Glutamatergic neuron (in vitro differentiated cells): ENCODE measurements around the gene PSTPIP2. TPM values are rescaled to one million over a fixed set of nuclear protein-coding genes. Genes with fewer than 3 reads are reported as not detected.

Experiments
- DNase-seq: peaks from one replicate; pipeline ENCODE4 v3.0.0; 2022
- H3K27ac Mint-ChIP-seq: one replicate; pipeline ENCODE4 v1.8.0; 2020; ENCODE audit warnings: mild to moderate bottlenecking, mixed read lengths, inconsistent platforms; ENCODE audit not compliant: unreplicated experiment
- H3K27me3 Mint-ChIP-seq: one replicate; pipeline ENCODE4 v1.8.0; 2020; ENCODE audit warnings: mild to moderate bottlenecking, moderate library complexity, mixed read lengths, inconsistent platforms; ENCODE audit not compliant: unreplicated experiment
- H3K36me3 Mint-ChIP-seq: one replicate; pipeline ENCODE4 v1.8.0; 2020; ENCODE audit warnings: mild to moderate bottlenecking, mixed read lengths, inconsistent platforms; ENCODE audit not compliant: unreplicated experiment
- H3K4me1 Mint-ChIP-seq: one replicate; pipeline ENCODE4 v1.8.0; 2020; ENCODE audit warnings: mild to moderate bottlenecking, low read depth, mixed read lengths, inconsistent platforms; ENCODE audit not compliant: unreplicated experiment
- H3K4me3 Mint-ChIP-seq: one replicate; pipeline ENCODE4 v1.8.0; 2020; ENCODE audit warnings: mild to moderate bottlenecking, mixed read lengths, inconsistent platforms; ENCODE audit not compliant: unreplicated experiment
- H3K9me3 Mint-ChIP-seq: one replicate; pipeline ENCODE4 v1.8.0; 2020; ENCODE audit warnings: mild to moderate bottlenecking, moderate library complexity, mixed read lengths, inconsistent platforms; ENCODE audit not compliant: unreplicated experiment
- CTCF ChIP-seq: fragments of 200-600 bp; sonication (generic); IDR thresholded peaks from one replicate; pipeline ENCODE4 v1.5.0; 2021; ENCODE audit not compliant: partially characterized antibody, unreplicated experiment
- total RNA-seq: library from RNA; stranded (reverse); fragmentation: NEBNext Ultra II Directional; extraction: Animal tissue kit (Norgen Biotek cat#: 25700); gene quantifications from one replicate; pipeline ENCODE4 v1.2.1, GENCODE V29; 2021; ENCODE audit not compliant: unreplicated experiment

The PSTPIP2 gene
- total RNA-seq, 1 donor from 2014 or later = 0.20 TPM

GRCh38 chr18:46104128-46104911 is 32.3 kb upstream of the PSTPIP2 start, which contains the start of gene HAUS1:
Gene HAUS1 (plus strand): TSS chr18:46104385. CDS start chr18:46104412, 27 bp downstream.
- Mint-ChIP-seq H3K36me3 (no peaks in the 10 kb centered on the region), H3K4me1 (peaks cover 3% of the 10 kb centered on the region), H3K27ac (peak within 1 kb of the TSS; percentile 81), H3K4me3 (peak within 1 kb of the TSS; percentile 94), H3K9me3 (peaks cover 3% of the 10 kb centered on the region), H3K27me3 (no peaks in the 10 kb centered on the region)
- TF ChIP-seq CTCF = no peak
- DNase-seq = peak; percentile 96

- Mint-ChIP-seq H3K36me3 (no peaks in the 10 kb centered on the region), H3K27ac (peak overlapping the region; percentile 55), H3K9me3 (peaks cover 7% of the 10 kb centered on the region), H3K4me3 (no peak overlapping the region), H3K27me3 (peaks cover 4% of the 10 kb centered on the region), H3K4me1 (peaks cover 3% of the 10 kb centered on the region)
- no peak for TF ChIP-seq CTCF
- no peak for DNase-seq
Measured at GRCh38 chr18:46099463-46099862, 27.4 kb upstream of the PSTPIP2 start.

- Mint-ChIP-seq H3K27ac (peak overlapping the region; percentile 99), H3K27me3 (peaks cover 4% of the 10 kb centered on the region), H3K9me3 (peaks cover 7% of the 10 kb centered on the region), H3K36me3 (no peaks in the 10 kb centered on the region), H3K4me1 (peaks cover 3% of the 10 kb centered on the region), H3K4me3 (peak overlapping the region; percentile 96)
- no peak for TF ChIP-seq CTCF
- no peak for DNase-seq
Measured at GRCh38 chr18:46098616-46098933, 26.5 kb upstream of the PSTPIP2 start.

- peak; percentile 85 for DNase-seq
- Mint-ChIP-seq H3K9me3 (peaks cover 7% of the 10 kb centered on the region), H3K4me1 (peaks cover 3% of the 10 kb centered on the region), H3K27me3 (peaks cover 4% of the 10 kb centered on the region), H3K36me3 (no peaks in the 10 kb centered on the region), H3K27ac (peak within 1 kb of the TSS; percentile 99), H3K4me3 (peak within 1 kb of the TSS; percentile 96)
- TF ChIP-seq CTCF = no peak
Measured at GRCh38 chr18:46097801-46098615, 25.9 kb upstream of the PSTPIP2 start, which contains the start of gene ATP5F1A. Gene ATP5F1A (minus strand): TSS chr18:46098296. CDS start chr18:46098231, 65 bp downstream.
